Omental fat pad (tissue), 4 donors: ENCODE measurements around the gene HOXA7. TPM values are rescaled to one million over a fixed set of nuclear protein-coding genes. Genes with fewer than 3 reads are reported as not detected.
A peak's percentile ranks its signal among the peaks of the same experiment; 100 is the strongest.

ENCODE experiments used
- ATAC-seq: fragments of 150-250 bp; one replicate; pipeline ENCODE4 v1.9.1; 2016; ENCODE audit warnings: mild to moderate bottlenecking, moderate library complexity; ENCODE audit not compliant: low FRiP score
- DNase-seq: peaks from one replicate; pipeline ENCODE4 v3.0.0-alpha.2; 2019; ENCODE audit warnings: low spot score
- CTCF ChIP-seq, 3 donors: fragments of 450-650 bp; IDR thresholded peaks; one replicate each; pipeline ENCODE4 v1.5.1; 2016 to 2017; ENCODE audit warnings: antibody characterized with exemption in 3 of 3, mild to moderate bottlenecking in 3 of 3, moderate library complexity in 2 of 3
- total RNA-seq, 4 donors: library from RNA; depleted of rRNA; stranded (reverse); fragments of >200 nt; gene quantifications; one replicate each; pipeline ENCODE4 v1.1.0, GENCODE V29; 2016

Gene HOXA7
- total RNA-seq, 4 donors from 2014 or later: 4.6 to 6.1 (median 5.3) TPM

- DNase-seq (peak; percentile 18), ATAC-seq (no peak)
- no peak for TF ChIP-seq CTCF (IDR thresholded peaks at IDR 0.05)
These were observed 31.4 kb downstream of the HOXA7 start for GRCh38 chr7:27124902-27125689.

- ATAC-seq: peak; percentile 81
- TF ChIP-seq CTCF (IDR thresholded peaks at IDR 0.05): no peak
- peak; percentile 22 for DNase-seq
These were observed 32.2 kb downstream of the HOXA7 start for GRCh38 chr7:27124096-27124901.

- DNase-seq (no peak), ATAC-seq (no peak)
- TF ChIP-seq CTCF (IDR thresholded peaks at IDR 0.05): no peak
These were observed 32.9 kb downstream of the HOXA7 start for GRCh38 chr7:27123477-27124053.

GRCh38 chr7:27123007-27123476 is 33.4 kb downstream of the HOXA7 start:
- no peak for TF ChIP-seq CTCF (IDR thresholded peaks at IDR 0.05)
- no peak for ATAC-seq
- no peak for DNase-seq

GRCh38 chr7:27122077-27122910 is 34.2 kb downstream of the HOXA7 start:
- DNase-seq (no peak), ATAC-seq (no peak)

More at GRCh38 chr7:27122077-27122910, 34.2 kb downstream of the HOXA7 start:
- TF ChIP-seq CTCF (IDR thresholded peaks at IDR 0.05): no peak
